NOMO-1 (cell line): ENCODE results near the gene HNRNPUL2.

Experiments
- DNase-seq, 2 experiments: peaks; one replicate each; lab custom pipeline; 2025; ENCODE audit not compliant: unreplicated experiment in 2 of 2; lab: John Stamatoyannopoulos, UW

Gene HNRNPUL2

DNA sequence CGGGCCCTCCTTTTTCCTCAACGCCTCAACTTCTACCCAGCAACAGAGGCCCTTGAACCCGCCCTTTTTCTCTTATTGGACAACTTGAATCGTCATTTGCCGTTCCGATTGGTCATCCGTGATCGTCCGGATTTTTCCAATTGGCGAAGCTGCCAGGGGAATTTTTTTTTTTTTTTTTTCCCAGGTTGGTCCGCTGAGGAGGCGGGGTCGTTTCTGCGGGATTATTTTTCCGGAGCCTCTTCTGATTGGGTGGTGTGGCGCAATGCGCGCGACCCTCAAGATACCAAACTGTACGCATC is 564 bp upstream of the HNRNPUL2 start:
- DNase-seq = peak; percentile 92 to 97

DNA sequence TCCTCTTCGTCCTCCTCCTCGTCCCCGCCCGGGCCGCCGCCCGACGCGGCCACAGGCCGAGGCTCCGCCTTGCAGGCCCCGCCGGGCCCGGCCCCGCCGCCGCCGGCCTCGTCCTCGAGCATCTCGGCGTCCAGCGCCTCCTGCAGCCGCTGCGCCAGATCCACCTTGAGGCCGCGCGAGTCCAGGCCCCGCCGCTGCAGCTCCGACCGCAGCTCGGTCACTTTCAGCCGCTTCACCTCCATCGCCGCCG is 417 bp downstream of the HNRNPUL2 start:
- no peak for DNase-seq

DNA sequence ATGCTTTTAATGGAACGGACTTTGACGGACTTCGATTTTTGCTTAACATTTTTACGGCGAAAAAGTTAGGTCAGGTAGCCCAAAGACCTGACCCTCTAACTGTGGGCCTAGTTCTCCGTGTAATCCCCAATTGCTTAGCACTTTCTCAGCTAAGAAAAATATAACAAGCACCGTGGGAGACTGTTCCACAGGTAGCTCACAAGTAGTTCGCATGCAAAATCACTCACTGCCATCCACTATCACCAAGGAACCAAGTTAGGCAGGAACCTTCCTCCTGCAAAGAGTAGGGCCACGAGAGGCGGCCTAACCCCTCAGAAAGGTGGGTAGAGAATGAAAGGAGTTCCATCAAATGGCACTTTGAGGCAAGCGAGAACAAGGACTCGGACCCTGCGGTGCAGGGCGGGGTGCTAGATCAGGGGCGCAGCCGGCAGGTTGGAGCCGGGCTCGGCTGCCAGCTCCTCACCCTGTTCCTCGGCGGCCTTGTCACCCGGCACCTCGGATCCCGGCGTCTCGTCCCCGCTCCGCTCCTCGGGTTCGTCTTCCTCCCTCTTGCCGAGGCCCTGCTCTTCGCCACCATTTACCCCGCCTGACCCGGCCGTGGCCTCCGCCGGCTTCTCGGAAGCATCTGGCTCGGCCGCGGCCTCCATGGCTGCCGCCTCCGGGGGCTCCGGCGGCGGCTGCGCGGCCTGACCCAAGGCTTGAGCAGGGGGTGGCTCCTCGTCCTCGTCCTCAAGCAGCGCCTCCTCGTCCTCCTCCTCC is 922 bp downstream of the HNRNPUL2 start:
- peak in 1 of 2 experiments; percentile 5 for DNase-seq

DNA sequence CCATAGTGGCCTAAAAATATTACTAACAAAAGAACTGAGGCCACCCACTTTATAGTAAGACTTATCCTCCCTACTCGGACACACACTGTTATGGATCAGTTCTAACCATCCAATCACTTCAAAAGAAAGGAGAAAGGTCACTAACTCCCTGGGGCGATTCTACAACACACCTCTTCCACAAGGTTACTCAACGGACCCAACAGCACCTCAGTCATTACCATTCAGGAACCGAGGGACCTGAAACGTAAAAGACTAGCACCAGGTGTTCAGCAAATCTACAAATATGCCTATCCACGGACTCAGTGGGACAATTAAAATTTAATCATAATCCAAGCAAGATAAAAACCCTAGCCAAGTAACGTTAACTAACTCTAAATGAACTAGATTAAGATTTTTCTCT is 1.6 kb downstream of the HNRNPUL2 start:
- DNase-seq = peak in 1 of 2 experiments; percentile 7

DNA sequence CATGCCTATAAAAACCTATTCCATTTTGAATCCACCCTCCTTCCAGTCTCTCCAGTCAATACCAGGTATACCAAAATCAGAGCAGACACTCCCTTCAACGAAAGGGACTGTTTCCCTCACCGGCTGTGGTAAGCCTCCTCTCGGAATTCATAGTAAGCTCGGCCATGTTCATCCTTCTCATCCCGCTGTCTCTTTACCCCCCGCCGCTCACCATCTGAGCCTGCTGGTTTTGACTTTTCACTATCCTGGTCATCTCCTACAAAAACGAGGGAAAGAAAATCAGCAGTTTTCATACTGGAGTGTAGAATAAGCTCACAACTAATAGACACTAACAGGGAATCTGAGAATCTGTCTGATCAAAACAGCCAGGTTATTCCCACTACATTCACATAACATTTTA is 3.1 kb downstream of the HNRNPUL2 start:
- no peak for DNase-seq

DNA sequence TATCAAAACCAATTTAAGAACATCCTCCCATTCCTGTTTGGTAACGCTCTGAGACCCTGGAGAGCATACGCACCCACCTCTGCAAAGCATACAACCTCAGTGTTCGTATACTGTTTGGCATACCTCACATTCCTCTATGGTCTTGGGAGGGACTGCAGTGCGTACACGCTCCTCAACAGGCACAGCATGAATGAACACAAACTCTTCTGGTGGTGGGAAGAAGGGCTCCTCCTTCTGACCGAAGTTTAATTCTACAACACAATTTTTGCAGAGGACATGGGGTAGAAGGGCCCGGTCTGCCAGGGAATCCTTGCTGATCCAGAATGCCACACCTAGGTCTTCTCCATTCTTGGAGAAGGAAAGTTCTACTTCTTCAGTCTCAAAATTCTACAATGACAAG is 5.3 kb downstream of the HNRNPUL2 start:
- no peak for DNase-seq

DNA sequence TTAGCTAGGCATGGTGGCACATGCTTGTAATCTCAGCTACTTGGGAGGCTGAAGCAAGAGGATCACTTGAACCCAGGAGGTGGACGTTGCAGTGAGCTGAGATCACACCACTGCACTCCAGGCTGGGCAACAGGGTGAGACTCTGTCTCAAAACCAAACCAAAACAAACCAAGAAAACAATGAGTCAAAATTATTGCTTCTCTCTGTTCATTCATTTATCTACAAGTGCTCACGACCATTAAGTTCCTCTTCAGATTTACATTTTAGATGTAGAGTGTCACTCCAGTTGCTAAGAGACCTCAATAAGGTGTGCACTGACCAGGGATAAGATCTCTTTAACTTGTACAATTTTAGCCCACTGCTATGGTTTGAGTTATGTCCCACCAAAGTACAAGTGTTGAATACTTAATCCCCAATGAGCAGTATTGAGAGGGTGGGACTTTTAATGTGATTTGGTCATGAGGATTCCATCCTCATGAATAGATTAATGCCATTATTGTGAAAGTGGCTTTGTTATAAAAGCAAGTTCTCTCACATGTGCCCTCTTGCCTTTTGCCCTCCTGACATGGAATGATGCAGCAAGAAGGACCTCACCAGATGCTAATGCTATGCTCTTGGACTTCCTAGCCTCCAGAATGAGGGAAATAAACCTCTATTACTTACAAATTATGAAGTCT is 7.8 kb downstream of the HNRNPUL2 start:
- no peak for DNase-seq

DNA sequence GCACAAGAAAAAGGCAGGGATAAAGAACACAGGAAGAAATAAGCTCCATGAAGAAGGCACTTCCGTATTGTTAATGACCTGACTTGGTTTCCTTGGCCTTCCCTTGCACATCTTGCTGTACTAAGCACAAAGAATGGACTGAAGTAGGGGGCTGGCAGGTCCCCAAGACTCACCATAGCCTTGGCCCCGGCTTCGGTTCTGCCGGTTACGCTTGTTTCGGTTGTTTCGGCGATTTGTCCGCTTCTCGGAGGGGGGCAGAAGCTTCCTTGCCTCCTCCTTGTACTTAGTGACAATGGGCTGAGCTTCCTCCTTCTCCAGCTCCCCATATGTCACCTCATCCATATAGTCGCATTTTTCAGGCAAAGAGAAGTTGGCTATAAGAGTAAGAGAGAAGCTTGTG is 10.4 kb downstream of the HNRNPUL2 start:
- no peak for DNase-seq

DNA sequence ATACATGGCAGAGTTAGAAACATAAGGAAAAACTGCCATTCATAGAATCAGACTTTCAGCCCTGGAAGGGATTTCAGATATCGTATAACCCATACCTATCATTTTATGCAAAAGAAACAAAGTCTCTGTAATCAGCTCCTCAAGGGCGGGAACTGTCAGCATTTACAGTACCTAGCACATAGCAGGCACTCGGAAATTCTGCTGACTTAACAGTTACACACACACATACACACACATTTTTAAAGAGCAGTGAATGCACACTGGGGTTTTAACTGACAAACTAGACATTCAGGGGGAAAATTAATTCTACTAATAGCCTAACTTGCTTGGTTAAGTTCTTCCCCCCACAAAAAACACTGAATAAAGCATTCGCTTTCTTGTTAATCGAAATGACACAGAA is 11.1 kb downstream of the HNRNPUL2 start:
- no peak for DNase-seq

DNA sequence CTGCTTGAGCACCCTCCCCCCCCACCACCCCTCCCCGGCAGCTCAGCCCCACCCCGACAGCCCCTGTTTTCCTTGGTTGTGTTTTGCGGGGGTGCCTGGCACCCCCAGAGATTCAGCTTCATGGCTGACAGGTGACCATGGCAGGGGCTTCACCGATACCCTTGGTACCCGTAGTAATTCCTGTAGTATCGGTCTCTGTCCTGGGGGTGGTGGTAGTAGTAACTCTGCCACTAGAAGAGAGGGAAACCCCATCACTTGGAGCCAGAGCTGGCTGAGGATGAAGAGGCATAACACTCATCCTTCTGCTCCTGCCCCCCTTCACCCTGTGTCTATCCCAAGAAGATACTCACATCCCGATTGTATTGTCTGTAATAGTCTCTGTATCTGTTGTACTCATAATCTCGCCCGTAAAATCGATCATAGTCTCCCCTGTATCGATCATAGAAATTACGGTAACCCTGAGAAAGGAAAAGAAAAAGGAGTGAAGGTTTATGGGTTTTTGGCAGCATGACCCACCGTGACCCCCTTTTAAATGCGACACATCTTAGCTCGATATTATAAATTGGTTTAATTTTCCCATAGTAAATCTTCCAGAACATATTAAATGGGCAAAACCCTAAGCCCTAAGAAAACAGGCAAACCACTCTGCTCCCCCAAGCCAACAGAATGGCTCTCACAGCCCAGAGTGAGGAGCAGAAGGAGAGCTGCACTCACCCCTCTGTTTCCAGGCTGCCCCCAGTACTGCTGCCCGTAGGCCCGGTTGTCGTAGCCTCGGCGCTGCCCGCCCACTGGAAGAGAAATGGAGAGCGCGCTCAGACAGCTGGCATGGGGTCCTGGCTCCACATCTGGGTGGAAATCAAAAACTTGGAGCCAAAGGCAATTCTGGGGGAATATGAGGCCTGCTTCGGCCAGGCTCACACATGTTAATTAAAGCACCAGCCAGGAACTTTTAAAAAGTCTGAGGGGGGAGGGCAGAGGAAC is 11.8 kb downstream of the HNRNPUL2 start:
- no peak for DNase-seq

DNA sequence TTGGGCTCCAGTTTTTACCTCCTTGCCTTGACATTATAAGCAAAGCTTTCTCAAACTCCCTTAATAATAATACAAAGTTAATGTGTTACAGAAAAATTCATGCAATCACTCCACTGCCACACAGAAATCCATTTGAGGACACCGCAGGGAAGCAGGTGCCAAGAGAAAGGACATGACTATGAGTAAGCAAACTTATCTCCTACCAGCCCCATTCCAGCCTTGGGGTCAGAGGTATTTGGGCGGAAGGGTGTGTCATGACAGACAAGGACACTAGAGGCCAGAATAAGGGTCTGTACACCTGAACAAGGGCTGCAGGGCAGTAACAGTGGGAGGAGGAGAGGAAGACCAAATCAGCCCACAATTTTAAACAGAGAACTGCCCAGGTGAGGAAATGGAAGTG is 13.9 kb downstream of the HNRNPUL2 start:
- no peak for DNase-seq

DNA sequence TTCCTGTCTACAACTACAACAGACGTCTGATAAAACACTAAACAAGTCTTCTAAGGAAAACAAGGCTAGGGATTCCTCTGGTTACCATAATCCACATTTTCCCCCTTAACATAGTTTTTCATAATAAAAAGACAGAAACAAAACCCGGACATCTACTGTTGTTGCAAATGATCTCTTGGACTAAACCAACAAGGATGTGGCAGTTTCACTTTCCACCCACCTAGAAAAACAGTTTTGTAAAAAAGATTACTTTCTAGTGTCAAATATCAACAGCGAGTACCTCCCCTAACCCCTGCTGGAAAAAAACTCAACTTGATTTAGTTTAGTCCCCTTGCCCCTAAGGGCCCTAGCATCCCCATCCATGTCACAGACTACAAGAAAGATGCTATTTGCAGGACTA is 14.4 kb downstream of the HNRNPUL2 start:
- no peak for DNase-seq

DNA sequence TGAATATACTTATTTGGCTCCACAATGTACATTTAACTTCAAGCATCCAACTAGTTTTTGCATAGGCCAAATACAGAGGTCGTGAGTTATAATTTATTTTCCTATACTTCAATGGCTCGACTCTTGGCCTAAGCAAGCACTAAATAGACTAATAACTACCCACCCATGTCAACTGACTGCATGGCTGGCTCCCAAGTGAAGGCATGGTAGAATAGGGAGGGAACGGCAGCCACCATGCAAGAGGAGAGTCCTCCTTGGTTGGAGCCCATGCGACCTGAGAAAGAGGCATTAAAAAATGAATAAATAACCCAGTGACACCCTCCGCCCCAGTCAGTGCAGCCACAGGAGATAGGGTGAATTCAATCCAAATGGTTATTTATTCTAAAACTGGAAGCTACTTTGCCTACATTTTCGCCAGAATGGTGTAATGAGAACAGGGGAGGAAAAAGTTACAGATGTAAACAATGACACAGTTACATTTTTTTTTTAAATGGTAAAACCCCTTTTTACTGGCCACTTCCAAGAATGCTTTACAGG is 14.9 kb downstream of the HNRNPUL2 start:
- DNase-seq = no peak

DNA sequence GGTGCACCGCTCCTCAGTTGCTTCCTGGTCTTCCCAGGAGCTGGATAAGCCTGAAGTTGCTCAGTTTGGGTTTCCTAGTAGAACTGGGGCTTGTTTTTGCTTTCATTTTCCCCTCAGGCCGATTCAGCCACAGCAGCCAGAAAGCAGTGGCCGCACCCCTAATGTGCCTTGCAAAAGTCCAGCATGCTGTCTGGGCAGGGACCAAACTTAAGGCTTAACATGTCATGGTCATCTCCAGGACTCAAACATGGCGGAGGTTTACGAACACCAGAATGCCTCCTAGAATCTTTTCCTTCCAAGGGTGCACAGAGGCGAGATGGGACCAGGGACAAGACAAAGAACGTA is 17.3 kb downstream of the HNRNPUL2 start:
- DNase-seq = peak in 1 of 2 experiments; percentile 49

DNA sequence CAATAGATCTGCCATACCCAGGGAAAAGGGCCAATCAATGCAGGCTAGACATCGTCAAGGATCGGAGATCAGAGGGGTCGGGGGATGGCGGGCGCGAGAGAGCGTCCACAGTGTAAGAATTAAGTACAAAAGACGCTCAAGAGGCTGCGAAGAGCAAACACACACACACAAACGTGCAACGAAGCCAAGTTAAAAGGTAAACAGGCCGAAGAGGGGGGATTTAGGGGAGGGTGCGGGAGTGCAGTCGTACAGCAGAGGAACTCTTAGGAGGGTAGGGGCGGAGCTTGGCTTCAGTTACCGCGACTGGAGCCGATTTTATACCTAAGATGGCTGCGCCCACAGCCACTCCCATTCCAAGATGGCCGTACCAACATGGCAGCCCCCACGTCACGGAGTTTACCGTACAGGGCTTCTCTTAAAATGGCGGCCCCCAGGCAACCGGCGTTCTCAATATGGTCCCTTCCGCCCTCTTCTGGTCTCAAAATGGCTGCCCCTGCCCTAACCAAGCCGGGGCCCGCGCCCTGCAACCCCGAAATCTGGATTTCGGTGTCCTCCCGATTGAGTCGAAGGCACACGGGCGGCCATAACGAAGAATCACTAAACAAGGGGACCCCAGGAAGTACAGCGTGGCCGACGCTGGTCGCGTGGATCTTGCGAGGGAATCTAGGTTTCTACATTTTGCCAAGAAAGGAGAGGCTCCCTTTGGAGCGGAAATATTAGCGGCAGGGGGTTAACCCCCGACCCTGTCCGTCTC is 17.8 kb downstream of the HNRNPUL2 start:
- peak; percentile 98 for DNase-seq

DNA sequence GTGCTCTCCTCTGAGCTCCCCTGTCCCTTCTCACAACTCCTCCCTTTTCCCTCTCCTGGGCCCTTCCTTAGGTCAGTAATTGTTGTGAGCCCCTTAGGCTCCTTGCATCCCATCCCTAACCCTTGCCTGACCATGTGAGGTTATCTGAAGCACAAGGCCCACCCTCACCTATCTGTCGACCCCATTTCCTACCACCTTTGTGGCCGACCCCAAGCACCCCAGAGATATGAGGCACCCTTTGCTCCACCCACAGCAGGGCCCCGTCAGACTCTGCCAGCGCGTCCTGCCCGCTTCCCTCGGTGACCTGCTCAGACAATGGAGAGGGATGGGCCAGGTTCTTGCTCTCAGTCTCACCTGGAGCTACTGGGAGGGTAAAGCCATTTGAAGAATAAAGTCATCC is 18.5 kb downstream of the HNRNPUL2 start:
- peak in 1 of 2 experiments; percentile 33 for DNase-seq

DNA sequence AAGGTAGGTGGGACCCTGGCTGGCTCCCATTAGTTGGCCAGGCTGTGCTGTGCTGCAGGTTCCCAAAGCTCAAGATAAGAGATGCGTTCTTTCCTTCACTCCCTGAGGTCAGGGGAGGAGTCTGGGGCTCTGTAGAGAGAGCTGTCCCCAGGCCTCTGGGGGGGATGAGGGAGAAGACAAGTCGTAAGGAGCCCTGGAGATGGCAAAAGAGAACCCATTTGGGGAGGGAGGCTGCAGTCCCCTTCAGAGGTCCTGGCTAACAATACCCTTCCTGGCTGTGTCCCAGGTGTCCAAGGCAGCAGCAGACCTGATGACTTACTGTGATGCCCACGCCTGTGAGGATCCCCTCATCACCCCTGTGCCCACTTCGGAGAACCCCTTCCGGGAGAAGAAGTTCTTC is 18.9 kb downstream of the HNRNPUL2 start:
- DNase-seq = no peak

DNA sequence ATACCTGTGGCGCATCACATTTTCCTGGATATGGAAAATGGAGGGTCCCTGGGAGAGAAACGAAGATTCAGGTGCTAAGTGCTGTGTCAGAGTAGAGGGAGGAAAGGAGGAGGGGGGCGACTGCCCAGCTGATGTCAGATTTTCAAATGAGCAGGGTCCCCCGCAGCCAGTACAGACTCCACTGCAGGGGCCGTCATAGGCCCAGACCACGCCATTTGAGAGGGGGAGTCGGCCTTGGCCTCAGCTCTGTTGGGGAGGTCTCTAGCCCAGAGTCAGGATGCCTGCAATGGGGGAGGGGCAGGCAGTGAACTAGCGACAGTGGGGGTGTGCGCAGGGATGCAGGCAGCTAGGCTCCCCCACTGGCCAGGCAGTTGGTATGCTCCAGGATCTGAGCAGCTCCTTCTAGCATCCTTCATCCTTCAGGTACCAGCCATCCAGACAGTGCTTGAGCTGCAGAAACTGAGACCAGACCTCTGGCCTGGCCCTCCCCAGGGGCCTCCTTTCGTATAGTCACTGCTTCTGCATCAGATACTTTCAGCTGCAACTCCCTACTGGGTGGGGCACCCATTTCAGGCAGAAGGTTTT is 19.9 kb downstream of the HNRNPUL2 start, which contains the start of the genes BSCL2 and GNG3:
TSS of gene BSCL2 (minus strand) at position 148 of the 585 bp plus-strand sequence. CDS start 229 bp downstream, outside the sequence.
TSS of gene GNG3 (plus strand) at position 400 of the 585 bp plus-strand sequence. CDS start 620 bp downstream, outside the sequence.
- no peak for DNase-seq

DNA sequence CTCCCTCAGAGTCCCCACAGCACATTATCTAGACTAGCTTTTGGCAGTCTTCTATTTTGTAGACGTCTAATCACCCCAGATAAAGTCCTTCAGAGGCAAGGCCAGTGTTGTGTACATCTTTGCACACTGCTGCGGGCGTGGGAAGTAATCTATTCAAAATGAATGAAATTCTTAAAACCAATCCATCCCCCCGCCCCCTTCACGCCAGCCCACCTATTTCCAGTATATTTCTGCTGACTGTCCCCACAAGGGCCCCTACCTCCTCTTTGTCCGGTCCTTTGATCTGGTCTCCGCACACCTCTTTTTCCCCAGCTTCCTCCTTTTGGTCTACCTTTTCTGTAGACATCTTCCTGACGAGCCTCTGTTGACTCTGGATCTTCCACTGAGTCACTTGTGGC is 20.4 kb downstream of the HNRNPUL2 start:
- DNase-seq = no peak
